HFF-Myc (cell line): ENCODE data around the gene RASGRF1.

Experiments used
- DNase-seq: peaks from one replicate; pipeline ENCODE4 v3.0.0-alpha.2; 2011; ENCODE audit warnings: low read depth; ENCODE audit errors: extremely low read depth
- H3K4me3 ChIP-seq: replicated peaks from 2 replicates; pipeline ENCODE4 v1.5.1; 2011; ENCODE audit warnings: low read depth, mild to moderate bottlenecking, control low read depth, low read length
- TF ChIP-seq, protein P1 (sequence below): IDR thresholded peaks from 2 replicates; pipeline ENCODE4 v1.5.1; 2012; ENCODE audit warnings: mild to moderate bottlenecking, low read depth, low read length, control low read depth; ENCODE audit errors: missing control alignments

Gene RASGRF1

DNA sequence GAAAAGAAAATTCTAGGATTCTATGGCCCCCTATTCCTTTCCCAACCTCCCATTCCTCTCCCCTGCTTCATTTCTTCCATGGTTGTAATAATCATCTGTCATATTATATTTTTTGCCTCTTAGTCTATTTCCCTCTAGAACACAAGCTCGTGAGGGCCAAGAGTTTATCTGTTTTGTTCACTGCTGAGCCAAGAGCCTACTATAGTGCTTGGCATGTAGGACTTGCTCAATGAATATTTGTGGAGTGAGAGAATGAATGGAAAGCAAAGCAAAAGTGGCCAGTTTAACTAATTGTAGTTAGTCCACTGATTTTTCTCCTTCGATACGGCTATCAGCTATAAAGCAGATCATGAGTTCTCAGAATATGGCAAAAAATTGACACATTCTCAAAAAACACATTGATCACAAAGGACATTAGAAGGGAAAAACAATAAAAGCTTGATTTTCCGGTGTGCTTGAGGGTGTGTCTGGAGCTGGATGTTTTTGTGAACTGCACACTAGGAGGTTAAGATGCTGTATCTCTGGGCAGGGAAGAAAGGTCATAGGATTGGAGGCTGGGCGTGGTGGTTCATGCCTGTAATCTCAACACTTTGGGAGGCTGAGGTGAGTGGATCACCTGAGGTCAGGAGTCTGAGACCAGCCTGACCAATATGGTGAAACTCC is 120.8 kb downstream of the RASGRF1 start:
- TF ChIP-seq, protein P1, sequence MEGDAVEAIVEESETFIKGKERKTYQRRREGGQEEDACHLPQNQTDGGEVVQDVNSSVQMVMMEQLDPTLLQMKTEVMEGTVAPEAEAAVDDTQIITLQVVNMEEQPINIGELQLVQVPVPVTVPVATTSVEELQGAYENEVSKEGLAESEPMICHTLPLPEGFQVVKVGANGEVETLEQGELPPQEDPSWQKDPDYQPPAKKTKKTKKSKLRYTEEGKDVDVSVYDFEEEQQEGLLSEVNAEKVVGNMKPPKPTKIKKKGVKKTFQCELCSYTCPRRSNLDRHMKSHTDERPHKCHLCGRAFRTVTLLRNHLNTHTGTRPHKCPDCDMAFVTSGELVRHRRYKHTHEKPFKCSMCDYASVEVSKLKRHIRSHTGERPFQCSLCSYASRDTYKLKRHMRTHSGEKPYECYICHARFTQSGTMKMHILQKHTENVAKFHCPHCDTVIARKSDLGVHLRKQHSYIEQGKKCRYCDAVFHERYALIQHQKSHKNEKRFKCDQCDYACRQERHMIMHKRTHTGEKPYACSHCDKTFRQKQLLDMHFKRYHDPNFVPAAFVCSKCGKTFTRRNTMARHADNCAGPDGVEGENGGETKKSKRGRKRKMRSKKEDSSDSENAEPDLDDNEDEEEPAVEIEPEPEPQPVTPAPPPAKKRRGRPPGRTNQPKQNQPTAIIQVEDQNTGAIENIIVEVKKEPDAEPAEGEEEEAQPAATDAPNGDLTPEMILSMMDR, result no peak
- no peak for DNase-seq
- H3K4me3 ChIP-seq, result no peak overlapping the region

DNA sequence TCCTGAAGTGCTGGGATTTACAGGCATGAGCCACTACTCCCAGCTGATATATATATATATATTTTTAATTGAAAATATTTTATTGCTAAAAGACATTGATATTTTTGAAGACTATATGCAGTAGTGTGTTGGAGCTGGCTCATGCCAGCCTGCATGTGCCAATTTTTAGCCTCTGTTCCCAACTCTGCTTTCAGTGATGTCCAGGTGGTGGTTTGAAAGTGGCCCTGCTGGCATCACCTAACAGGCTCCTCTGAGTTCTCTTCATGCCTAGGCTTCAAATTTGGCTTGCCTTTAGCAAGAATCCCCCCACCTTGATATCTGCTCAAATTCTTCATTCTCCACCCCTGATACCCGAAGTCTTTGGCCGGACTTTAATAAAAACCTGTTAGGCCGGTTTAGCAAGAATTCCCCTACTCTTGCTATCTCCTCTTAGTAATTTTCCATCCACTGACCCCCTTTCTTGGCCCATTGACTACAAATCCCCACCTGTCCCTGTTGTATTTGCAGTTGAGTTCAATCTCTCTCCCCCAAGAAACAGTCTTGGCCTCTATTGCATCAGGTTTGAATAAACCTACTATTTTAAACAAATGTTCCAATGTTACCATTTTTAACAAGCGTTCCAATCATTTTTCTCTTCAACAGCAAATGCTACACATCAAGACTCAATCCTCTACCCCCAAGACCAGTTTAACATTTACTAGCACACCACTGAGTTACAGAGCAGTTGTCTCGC is 121.9 kb downstream of the RASGRF1 start:
- no peak for DNase-seq

DNA sequence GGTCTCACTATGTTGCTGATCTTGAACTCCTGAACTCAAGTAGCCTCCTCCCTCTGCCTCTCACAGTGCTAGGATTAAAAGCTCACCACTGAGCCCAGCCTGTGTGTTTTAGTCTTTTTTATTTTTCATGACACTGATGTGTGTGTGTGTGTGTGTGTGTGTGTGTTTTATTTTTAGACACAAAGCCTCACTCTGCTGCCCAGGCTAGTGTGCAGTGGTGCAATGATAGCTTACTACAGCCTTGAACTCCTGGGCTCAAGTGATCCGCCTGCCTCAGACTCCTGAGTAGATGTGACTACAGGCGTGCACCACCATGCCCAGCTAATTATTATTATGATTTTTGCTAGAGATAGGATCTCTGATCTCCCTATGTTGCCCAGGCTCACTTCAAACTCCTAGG is 122.5 kb downstream of the RASGRF1 start:
- no peak for DNase-seq
- TF ChIP-seq, protein P1, result no peak
- H3K4me3 ChIP-seq, result no peak overlapping the region

More for the DNA sequence above, 121.9 kb downstream of the RASGRF1 start:
- H3K4me3 ChIP-seq, result no peak overlapping the region
- TF ChIP-seq, protein P1, result no peak

DNA sequence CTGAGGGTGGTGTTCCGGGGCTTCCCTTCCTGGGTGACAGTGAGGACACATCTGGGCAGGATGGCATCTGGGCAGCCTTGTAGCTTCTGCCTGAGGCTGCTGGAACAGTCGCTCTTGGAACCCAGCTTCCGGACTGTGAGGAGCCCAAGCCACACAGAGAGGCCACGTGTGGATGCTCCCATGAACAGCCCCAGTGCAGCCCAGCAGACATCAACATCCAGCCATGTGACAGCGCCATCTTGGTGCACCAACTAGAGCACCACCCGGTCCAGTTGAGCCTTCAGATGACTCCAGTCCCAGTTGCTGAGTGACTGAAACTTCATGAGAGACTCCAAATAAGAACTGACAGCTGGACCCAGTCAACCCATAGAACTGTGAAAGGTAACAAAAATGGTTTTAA is 130.3 kb downstream of the RASGRF1 start:
- no peak overlapping the region for H3K4me3 ChIP-seq
- TF ChIP-seq, protein P1, result no peak
- DNase-seq, result no peak

DNA sequence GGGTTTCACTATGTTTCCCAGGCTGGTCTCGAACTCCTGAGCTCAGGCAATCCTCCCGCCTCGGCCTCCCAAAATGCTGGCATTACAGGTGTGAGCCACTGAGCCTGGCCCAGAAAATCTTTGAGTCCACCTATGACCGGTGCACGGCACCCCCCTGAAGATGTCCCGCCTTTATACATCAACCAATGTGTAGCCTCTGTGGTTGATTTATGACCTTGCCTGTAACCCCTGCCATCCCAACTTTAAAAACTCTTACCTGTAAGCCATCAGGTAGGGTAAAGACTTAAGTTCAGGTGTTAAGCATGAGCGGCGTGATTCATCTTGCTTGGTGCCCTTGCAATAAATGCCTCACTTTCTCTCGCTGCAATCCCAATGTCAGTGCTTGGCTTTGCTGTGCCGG is 131.2 kb downstream of the RASGRF1 start:
- no peak overlapping the region for H3K4me3 ChIP-seq
- TF ChIP-seq, protein P1, result no peak
- DNase-seq, result no peak

DNA sequence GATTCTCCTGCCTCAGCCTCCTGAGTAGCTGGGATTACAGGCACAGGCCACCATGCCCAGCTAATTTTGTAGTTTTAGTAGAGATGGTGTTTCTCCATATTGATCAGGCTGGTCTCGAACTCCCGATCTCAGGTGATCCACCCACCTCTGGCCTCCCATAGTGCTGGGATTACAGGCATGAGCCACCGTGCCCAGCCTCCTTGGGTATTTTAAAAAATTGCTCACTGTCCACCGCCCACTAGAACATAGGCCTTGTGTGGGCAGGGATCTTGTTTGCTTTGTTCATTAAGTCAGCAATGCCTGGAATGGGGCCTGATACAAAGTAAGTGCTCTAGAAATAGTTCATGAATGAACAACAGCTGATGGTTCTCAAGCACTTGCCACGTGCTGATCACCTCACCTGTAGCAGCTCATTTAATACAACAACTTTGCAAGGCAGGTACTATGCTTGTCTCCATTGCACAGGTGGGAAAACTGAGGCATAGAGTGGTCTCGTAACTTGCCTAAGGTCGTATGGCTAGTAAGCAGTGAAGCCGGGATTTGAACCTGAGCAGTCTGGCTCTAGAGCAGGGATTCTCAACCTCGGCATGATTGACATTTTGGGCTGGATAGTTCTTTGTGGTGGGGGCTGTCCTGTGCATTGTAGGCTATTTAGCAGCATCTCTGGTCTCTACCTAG is 133.0 kb downstream of the RASGRF1 start:
- no peak for DNase-seq
- H3K4me3 ChIP-seq, result no peak overlapping the region
- TF ChIP-seq, protein P1, result no peak
